NCI-H2196 (cell line): ENCODE measurements around the gene RASA4.
"Not testable (repeated sequence)": the region's sequence is repeated elsewhere in the genome, so short reads cannot be mapped to it uniquely, and the experiment has no call there.

Experiments used
- DNase-seq: peaks from one replicate; lab custom pipeline; 2025; ENCODE audit not compliant: unreplicated experiment; lab: John Stamatoyannopoulos, UW

Gene RASA4

GRCh38 chr7:102606848-102607247 lies 9.7 kb downstream of the RASA4 start:
- not testable (repeated sequence) for DNase-seq

GRCh38 chr7:102604431-102605145 lies 12.0 kb downstream of the RASA4 start:
- not testable (repeated sequence) for DNase-seq

GRCh38 chr7:102602317-102602716 lies 14.2 kb downstream of the RASA4 start:
- DNase-seq, result not testable (repeated sequence)

DNA sequence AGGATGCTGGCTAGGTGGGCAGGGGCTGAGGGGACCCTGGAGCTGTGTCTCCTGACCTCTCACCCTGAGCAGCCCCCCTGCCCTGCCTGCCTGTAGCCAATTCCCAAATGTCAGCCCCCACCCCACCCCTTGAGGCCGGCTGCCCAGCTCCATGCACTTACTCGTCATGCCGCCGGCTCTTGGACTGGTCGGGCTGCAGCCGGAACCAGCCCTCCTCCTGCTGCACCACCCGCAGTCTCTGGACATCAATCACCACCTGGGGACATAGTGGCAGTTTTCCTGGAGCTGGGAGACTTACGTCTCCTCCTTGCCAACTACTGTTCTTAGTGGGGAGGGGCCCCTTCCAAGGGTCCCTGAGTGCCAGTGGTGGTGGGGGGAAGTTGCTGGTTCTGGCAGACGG lies 16.9 kb downstream of the RASA4 start:
- DNase-seq, result not testable (repeated sequence)

- DNase-seq, result not testable (repeated sequence)
Observed at GRCh38 chr7:102596036-102596435, 20.5 kb downstream of the RASA4 start.

GRCh38 chr7:102593637-102594334 lies 22.8 kb downstream of the RASA4 start:
- DNase-seq, result not testable (repeated sequence)

- not testable (repeated sequence) for DNase-seq
Observed at GRCh38 chr7:102592477-102593019, 24.0 kb downstream of the RASA4 start.

DNA sequence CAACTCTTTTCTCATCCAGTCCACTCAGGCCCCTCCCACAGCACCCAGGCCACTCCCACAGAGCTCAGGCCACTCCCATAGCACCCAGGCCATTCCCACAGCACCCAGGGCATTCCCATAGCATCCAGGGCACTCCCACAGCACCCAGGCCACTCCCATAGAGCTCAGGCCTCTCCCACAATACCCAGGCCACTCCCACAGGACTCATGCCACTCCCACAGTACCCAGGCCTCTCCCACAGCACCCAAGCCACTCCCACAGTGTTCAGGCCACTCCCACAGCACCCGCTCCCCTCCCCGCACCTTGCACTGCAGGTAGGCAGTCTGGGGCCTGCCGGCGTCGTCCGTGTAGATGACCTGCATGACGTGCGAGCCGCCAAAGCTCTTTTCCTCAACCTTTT lies 26.7 kb downstream of the RASA4 start:
- DNase-seq, result not testable (repeated sequence)

DNA sequence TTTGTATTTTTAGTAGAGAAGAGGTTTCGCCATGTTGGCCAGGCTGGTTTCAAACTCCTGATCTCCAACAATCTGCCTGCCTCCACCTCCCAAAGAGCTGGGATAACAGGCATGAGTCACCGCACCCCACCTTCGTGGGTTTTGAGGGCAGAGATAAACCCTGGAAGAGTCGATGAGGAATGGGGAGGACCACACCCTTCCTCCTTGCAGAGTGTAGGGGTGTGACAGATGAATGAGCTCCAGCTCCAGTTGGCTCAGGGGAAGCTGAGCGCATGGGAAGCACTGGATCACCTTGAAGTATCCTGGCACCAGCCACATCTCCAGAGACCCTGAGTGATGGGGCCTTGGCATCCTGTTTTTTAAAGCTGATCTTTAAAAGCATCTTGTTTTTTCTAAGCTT lies 33.1 kb downstream of the RASA4 start:
- not testable (repeated sequence) for DNase-seq

DNA sequence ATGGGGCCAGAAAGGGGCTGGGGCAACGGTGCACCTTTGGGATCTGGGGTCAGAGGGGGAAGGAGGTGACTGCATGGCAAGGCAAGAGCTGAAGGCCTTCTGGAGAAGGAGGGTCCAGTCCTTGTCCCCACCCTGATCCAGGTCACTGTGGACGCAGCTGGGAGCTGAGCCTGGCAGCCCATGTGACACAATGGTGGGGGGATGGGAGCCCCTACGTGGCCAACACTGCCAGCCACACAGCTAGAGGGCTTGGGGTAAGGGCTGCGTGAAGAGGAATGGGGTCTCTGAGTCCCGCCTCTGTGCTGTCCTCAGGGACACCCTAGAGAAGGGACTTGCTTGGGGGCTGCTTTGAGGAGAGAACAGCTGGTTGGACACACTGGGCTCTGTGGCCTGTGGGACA lies 34.8 kb downstream of the RASA4 start:
- DNase-seq, result not testable (repeated sequence)

GRCh38 chr7:102578486-102578885 lies 38.1 kb downstream of the RASA4 start:
- DNase-seq, result not testable (repeated sequence)

DNA sequence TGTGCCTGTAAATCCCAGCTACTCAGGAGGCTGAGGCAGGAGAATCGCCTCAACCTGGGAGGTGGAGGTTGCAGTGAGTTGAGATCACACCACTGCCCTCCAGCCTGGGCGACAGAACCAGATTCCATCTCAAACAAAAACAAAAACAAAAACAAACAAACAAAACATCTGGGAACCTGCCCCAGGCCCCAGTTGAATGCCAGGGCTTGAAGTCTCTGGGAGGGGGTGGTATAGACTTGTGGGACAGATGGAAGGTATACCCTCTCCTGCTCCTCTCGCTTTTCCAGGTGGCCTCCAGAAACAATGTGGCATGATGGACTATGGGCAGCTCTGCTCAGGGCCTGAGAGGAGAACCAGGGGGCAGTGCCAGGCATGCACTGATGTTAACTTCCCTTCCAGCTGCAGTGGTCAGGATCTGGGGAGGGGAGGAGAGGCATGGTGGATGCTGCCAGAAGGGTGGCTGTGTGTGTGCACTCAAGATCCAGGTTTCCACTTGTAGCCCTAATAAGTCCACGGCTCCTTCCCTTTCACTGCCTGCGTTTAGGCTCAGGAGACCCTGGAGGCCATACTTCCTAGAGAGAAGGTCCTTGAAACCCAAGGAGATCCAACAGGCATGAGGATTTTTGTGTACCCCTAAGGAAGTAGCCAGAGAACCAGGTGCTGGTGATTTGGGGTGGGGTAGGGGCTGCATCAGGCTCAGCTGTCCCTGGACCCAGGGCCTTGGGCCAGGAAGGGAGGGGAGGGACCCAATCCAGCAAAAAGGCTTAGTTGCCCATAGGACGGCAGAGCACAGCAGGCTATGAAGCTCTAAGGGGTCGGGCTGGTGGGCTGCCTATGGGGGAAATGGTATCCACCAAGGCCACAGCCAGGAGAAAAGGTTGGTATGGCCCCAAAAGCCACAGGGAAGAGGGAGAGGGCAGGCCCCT lies 39.0 kb downstream of the RASA4 start:
- DNase-seq, result not testable (repeated sequence)

- DNase-seq, result not testable (repeated sequence)
Observed at GRCh38 chr7:102576363-102576762, 40.2 kb downstream of the RASA4 start.

- DNase-seq, result not testable (repeated sequence)
Observed at GRCh38 chr7:102574607-102575006, 41.9 kb downstream of the RASA4 start.

GRCh38 chr7:102572261-102573239 lies 44.0 kb downstream of the RASA4 start, which contains the start of gene POLR2J3:
Gene POLR2J3 (minus strand): TSS chr7:102572583. CDS start chr7:102572521, 62 bp downstream.
- DNase-seq, result not testable (repeated sequence)

GRCh38 chr7:102568620-102569019 lies 47.9 kb downstream of the RASA4 start:
- not testable (repeated sequence) for DNase-seq

DNA sequence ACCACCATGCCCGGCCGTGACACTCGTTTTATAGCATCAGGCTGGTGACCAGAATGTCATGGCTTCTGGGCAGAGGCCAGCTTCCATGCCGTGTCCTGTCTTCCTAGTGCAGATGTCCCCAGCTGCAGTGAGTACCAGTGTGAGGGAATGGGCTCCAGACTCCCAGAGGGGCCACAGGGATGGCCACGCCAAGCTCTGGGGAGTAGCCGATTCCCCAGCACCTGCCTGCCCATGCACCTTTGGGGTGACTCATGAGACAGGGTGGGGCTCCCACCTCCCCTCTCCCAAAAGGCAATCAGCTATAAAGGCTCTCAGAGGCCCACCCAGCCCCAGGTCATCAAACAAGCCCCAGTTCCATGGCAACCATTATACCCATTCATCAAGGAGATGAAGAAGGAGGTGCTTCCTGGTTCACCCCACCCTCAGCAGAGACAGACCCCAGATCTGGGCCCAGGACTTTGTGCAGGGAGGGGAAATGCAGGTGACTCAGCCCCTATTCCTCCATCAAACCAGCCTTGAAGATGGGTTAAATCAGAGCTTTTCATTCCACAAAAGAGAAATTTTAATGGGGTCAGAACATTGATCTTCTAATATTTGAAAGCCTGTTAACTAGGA lies 65.6 kb downstream of the RASA4 start, which contains the start of gene SPDYE2:
SPDYE2 (plus strand) TSS at position 419 of the 615 bp plus-strand sequence. CDS start 2,030 bp downstream, outside the sequence.
- not testable (repeated sequence) for DNase-seq

- not testable (repeated sequence) for DNase-seq
Observed at GRCh38 chr7:102546353-102546752, 70.2 kb downstream of the RASA4 start.

GRCh38 chr7:102545288-102545687 lies 71.3 kb downstream of the RASA4 start:
- DNase-seq, result not testable (repeated sequence)
